Astrocyte of the spinal cord (primary cell): ENCODE data around the gene PIPOX.

Experiments used
- DNase-seq: peaks from one replicate; pipeline ENCODE4 v3.0.0; 2011; ENCODE audit warnings: low read depth, low spot score
- H3K4me3 ChIP-seq: 2 replicates; pipeline ENCODE4 v1.5.1; 2011; ENCODE audit warnings: low read depth, mild to moderate bottlenecking, low read length, moderate library complexity
- CTCF ChIP-seq: IDR thresholded peaks from 2 replicates; pipeline ENCODE4 v1.5.1; 2012; ENCODE audit warnings: low read depth, mild to moderate bottlenecking, low read length, inconsistent platforms
- in situ Hi-C: cut with HindIII; loops from 2 replicates; pipeline ENCODE4 v1.10.0; 2017; ENCODE audit warnings: low sequenced_read_pairs

The PIPOX gene

DNA sequence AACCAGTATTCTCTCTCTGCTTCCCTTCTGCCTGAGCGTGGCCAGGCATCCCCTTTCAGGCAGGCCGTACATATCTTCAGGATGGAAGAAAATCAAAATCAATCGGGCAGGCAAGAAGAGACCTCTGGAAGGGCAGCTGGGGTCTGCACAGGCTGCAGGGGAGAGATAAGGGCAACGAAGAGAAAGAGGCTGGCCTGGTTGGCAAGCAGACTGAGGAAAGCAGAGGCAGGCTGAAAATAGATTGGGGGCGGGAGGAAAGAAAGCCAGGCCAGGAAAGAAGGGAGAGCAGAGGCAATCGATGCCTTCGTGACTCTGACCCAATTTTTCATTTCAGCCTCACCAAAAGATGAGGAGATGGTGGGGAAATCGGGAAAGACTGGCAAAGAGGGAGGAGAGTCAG lies 18.1 kb downstream of the PIPOX start:
- in situ Hi-C loops, result no loop called here
- TF ChIP-seq CTCF, result no peak
- no peak overlapping the region for H3K4me3 ChIP-seq
- DNase-seq, result no peak

- in situ Hi-C loops, result no loop called here
Measured at GRCh38 chr17:29062215-29062614, 19.3 kb downstream of the PIPOX start.

GRCh38 chr17:29063992-29064391 lies 21.1 kb downstream of the PIPOX start:
- no peak overlapping the region for H3K4me3 ChIP-seq
- TF ChIP-seq CTCF, result no peak
- no peak for DNase-seq
- in situ Hi-C loops, result no loop called here

More at GRCh38 chr17:29062215-29062614, 19.3 kb downstream of the PIPOX start:
- no peak overlapping the region for H3K4me3 ChIP-seq
- TF ChIP-seq CTCF, result no peak
- DNase-seq, result no peak

- in situ Hi-C loops, result no loop called here
- DNase-seq, result no peak
- TF ChIP-seq CTCF, result no peak
- no peak overlapping the region for H3K4me3 ChIP-seq
Measured at GRCh38 chr17:29066047-29066446, 23.1 kb downstream of the PIPOX start.

DNA sequence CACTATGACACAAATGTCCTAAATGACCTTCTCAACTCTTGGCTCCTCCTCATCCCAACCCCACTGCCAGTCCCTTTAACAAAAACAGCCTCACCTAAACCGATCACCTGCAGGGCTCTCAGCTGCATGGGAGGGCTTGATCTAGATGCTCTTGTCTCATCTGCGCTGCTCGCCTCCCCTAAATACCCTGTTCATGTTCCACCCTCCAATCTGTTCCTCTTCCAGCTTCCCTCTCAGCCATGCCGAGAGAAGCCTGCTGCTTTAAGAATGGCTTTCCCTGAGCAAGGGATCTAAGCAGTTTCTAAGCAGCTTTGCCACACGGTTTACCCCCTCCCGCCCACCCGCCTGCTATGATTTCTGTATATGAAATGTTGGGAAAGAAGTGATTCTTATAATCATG lies 23.7 kb downstream of the PIPOX start:
- in situ Hi-C loops, result no loop called here
- H3K4me3 ChIP-seq, result no peak overlapping the region

GRCh38 chr17:29068818-29069217 lies 25.9 kb downstream of the PIPOX start:
- in situ Hi-C loops, result no loop called here
- no peak for DNase-seq
- TF ChIP-seq CTCF, result no peak
- H3K4me3 ChIP-seq, result no peak overlapping the region

More for the DNA sequence above, 23.7 kb downstream of the PIPOX start:
- no peak for TF ChIP-seq CTCF
- DNase-seq, result no peak

GRCh38 chr17:29069526-29070041 lies 26.6 kb downstream of the PIPOX start:
- in situ Hi-C loops, result no loop called here
- DNase-seq, result no peak
- no peak overlapping the region for H3K4me3 ChIP-seq
- TF ChIP-seq CTCF, result no peak
